Upper lobe of left lung (tissue), 6 donors: Measurements from ENCODE around the gene PRKAG2. TPM values are rescaled to one million over a fixed set of nuclear protein-coding genes. Genes with fewer than 3 reads are reported as not detected.

ENCODE experiments used
- ATAC-seq, 2 donors: fragments of 200-7000 bp; cut with Tn5 transposase; one replicate each; pipeline ENCODE4 v1.9.1; 2022; ENCODE audit warnings: mild to moderate bottlenecking in 2 of 2, moderate library complexity in 2 of 2; ENCODE audit not compliant: low FRiP score in 2 of 2
- DNase-seq, 2 donors: peaks; one replicate each; pipeline ENCODE4 v3.0.0-alpha.2; 2019 to 2020
- H3K27ac ChIP-seq, 4 donors: fragments of 200-600 bp; sonication (generic); one replicate each; pipeline ENCODE4 v1.5.1; 2016 to 2019
- H3K27me3 ChIP-seq, 4 donors: fragments of 200-600 bp; sonication (generic); one replicate each; pipeline ENCODE4 v1.5.1; 2017 to 2019
- H3K36me3 ChIP-seq, 4 donors: fragments of 200-600 bp; sonication (generic); one replicate each; pipeline ENCODE4 v1.5.1; 2016 to 2019
- H3K4me1 ChIP-seq, 4 donors: fragments of 200-600 bp; sonication (generic); one replicate each; pipeline ENCODE4 v1.5.1; 2018 to 2019
- H3K4me3 ChIP-seq, 4 donors: fragments of 200-600 bp; sonication (generic); one replicate each; pipeline ENCODE4 v1.5.1; 2017 to 2019; ENCODE audit warnings: mild to moderate bottlenecking in 2 of 4, moderate library complexity in 1 of 4
- H3K9me3 ChIP-seq, 4 donors: fragments of 200-600 bp; sonication (generic); one replicate each; pipeline ENCODE4 v1.5.1; 2018 to 2019
- EP300 ChIP-seq, 4 donors: sonication (generic); formaldehyde crosslinking; IDR thresholded peaks; one replicate each; pipeline ENCODE4 v1.5.1; 2017; ENCODE audit warnings: antibody characterized with exemption in 4 of 4, control low read depth in 2 of 4
- POLR2A ChIP-seq, 4 donors: fragments of 450-650 bp; IDR thresholded peaks; one replicate each; pipeline ENCODE4 v1.5.1; 2016 to 2017; ENCODE audit warnings: antibody characterized with exemption in 4 of 4, mild to moderate bottlenecking in 2 of 4
- POLR2AphosphoS5 ChIP-seq, 2 donors: sonication (generic); formaldehyde crosslinking; IDR thresholded peaks; one replicate each; pipeline ENCODE4 v1.5.1; 2017; ENCODE audit warnings: antibody characterized with exemption in 2 of 2
- WGBS, 2 donors: methylation state at CpG; one replicate each; pipeline ENCODE4 v1.1.5; 2017 to 2018; 5-methylcytosine and 5-hydroxymethylcytosine counted together
- total RNA-seq, 6 donors: library from RNA; depleted of rRNA in 4 of 6; stranded (reverse); fragments of >200 nt in 4 of 6; gene quantifications; one replicate each; pipeline versions ENCODE4 v1.1.0 to v1.2.1, GENCODE V29; 2016 to 2021
- TF ChIP-seq, protein P1 (sequence below), 6 experiments: fragments of 450-650 bp in 4 of 6; fragments of 200-600 bp in 2 of 6; sonication (generic) in 2 of 6; IDR thresholded peaks; one replicate each; pipeline ENCODE4 v1.5.1; 2016 to 2019; ENCODE audit warnings: antibody characterized with exemption in 6 of 6
- donor health status: DM: no; HTN: no; CAD: no; lungs with moderate emphysema.
- donor health status: DM: no; HTN: yes; CAD: no; lungs with severe emphysema.

The PRKAG2 gene
- total RNA-seq, 6 donors from 2014 or later, result 20.6 to 68.1 (median 29.6) TPM

- no peaks in the 10 kb centered on the region for H3K9me3 ChIP-seq
- H3K36me3 ChIP-seq, result no peaks in the 10 kb centered on the region
- no peak overlapping the region for H3K27ac ChIP-seq
- DNase-seq, result no peak
- 80 to 81% methylated on average over 5 of the region's 5 CpGs for WGBS, 2 donors
- no peak for ATAC-seq
- H3K4me3 ChIP-seq, result no peak overlapping the region
- H3K4me1 ChIP-seq, result peaks cover 3 to 18% (median 6%) of the 10 kb centered on the region in 4 donors
- H3K27me3 ChIP-seq, result no peaks in the 10 kb centered on the region
- TF ChIP-seq POLR2A (IDR thresholded peaks at IDR 0.05) (no peak), EP300 (IDR thresholded peaks at IDR 0.05) (no peak), POLR2AphosphoS5 (IDR thresholded peaks at IDR 0.05) (no peak)
These were observed 224.8 kb downstream of the PRKAG2 start for GRCh38 chr7:151652111-151652510.

DNA sequence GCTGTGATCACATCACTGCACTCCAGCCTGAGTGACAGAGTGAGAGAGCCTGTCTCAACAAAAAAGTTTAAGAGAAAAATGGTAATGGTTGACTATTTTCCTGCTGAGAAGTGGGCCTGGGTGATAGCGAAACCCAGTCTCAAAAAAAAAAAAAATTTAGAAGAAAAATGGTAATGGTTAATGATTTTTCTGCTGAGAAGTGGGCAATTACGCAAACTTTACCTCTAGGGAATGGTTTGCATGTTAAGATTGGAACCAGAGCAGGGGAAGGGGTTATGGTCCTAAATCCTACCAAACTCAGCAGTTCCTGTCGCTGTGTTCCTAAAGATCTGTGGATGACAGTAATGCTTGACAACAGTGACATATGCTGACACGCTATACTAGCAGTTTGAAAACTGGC, 226.8 kb downstream of the PRKAG2 start:
- DNase-seq, result no peak

DNA sequence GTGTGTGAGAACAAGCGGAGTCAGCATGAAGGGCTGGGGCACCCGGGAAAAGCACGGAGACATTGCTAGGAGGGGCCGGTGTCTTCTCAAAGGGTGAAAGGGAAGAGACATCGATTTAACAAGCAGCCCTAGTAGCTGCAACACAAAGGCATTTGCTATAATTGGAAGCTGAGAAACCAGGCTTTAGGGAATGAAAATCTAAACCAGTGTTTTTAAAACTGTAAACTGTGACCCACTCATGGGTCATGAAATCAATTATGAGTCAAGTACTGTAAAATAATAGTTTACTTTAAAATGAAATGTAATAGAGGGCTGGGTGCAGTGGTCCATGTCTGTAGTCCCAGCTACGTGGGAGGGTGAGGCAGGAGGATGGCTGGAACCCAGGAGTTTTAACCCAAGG, 228.5 kb downstream of the PRKAG2 start:
- no peak for TF ChIP-seq POLR2A (IDR thresholded peaks at IDR 0.05)
- TF ChIP-seq EP300 (IDR thresholded peaks at IDR 0.05), result no peak
- TF ChIP-seq, protein P1, sequence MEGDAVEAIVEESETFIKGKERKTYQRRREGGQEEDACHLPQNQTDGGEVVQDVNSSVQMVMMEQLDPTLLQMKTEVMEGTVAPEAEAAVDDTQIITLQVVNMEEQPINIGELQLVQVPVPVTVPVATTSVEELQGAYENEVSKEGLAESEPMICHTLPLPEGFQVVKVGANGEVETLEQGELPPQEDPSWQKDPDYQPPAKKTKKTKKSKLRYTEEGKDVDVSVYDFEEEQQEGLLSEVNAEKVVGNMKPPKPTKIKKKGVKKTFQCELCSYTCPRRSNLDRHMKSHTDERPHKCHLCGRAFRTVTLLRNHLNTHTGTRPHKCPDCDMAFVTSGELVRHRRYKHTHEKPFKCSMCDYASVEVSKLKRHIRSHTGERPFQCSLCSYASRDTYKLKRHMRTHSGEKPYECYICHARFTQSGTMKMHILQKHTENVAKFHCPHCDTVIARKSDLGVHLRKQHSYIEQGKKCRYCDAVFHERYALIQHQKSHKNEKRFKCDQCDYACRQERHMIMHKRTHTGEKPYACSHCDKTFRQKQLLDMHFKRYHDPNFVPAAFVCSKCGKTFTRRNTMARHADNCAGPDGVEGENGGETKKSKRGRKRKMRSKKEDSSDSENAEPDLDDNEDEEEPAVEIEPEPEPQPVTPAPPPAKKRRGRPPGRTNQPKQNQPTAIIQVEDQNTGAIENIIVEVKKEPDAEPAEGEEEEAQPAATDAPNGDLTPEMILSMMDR (IDR thresholded peaks at IDR 0.05), result no peak
- no peak for TF ChIP-seq POLR2AphosphoS5 (IDR thresholded peaks at IDR 0.05)
- DNase-seq, result no peak
- no peaks in the 10 kb centered on the region for H3K27me3 ChIP-seq
- 88 to 90% methylated on average over 6 of the region's 6 CpGs for WGBS, 2 donors
- H3K9me3 ChIP-seq, result peaks cover 0 to 5% (median 0%) of the 10 kb centered on the region in 4 donors
- no peak overlapping the region for H3K27ac ChIP-seq
- H3K4me3 ChIP-seq, result no peak overlapping the region
- ATAC-seq, result no peak
- no peaks in the 10 kb centered on the region for H3K36me3 ChIP-seq
- peaks cover 3 to 18% (median 6%) of the 10 kb centered on the region in 4 donors for H3K4me1 ChIP-seq

More for the DNA sequence above, 226.8 kb downstream of the PRKAG2 start:
- Histone ChIP-seq H3K9me3 (peaks cover 0 to 3% (median 0%) of the 10 kb centered on the region in 4 donors), H3K4me3 (no peak overlapping the region), H3K4me1 (peaks cover 3 to 18% (median 6%) of the 10 kb centered on the region in 4 donors), H3K27me3 (no peaks in the 10 kb centered on the region), H3K36me3 (no peaks in the 10 kb centered on the region), H3K27ac (no peak overlapping the region)
- WGBS, 2 donors, result 95 to 97% methylated on average over 4 of the region's 4 CpGs
- TF ChIP-seq, protein P1 (IDR thresholded peaks at IDR 0.05), result no peak
- no peak for TF ChIP-seq POLR2AphosphoS5 (IDR thresholded peaks at IDR 0.05)
- TF ChIP-seq EP300 (IDR thresholded peaks at IDR 0.05), result no peak
- no peak for TF ChIP-seq POLR2A (IDR thresholded peaks at IDR 0.05)
- no peak for ATAC-seq

DNA sequence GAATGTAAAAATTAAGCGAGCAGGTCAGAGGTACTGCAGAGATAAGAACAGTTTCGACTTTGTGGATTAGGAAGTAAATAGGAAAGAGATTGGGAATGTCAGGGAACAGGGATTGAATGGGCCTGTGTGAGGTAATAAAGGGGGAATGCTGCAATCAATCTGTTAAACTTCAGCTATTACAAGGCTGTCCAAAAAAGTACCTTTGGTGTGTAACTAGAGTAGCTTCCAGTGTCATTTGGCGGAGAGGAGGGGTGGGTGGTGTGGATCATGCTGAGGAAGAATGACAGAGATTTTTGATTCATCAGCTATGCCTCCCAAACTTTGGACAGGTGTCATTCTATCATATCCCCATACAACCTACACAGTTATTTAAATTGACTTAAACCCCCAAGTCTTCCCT, 229.0 kb downstream of the PRKAG2 start:
- peaks cover 0 to 5% (median 0%) of the 10 kb centered on the region in 4 donors for H3K9me3 ChIP-seq
- TF ChIP-seq, protein P1 (IDR thresholded peaks at IDR 0.05), result no peak
- no peak for TF ChIP-seq POLR2A (IDR thresholded peaks at IDR 0.05)
- TF ChIP-seq POLR2AphosphoS5 (IDR thresholded peaks at IDR 0.05), result no peak
- no peak for TF ChIP-seq EP300 (IDR thresholded peaks at IDR 0.05)
- H3K27me3 ChIP-seq, result no peaks in the 10 kb centered on the region
- H3K4me3 ChIP-seq, result no peak overlapping the region
- 95% methylated on average over 3 of the region's 3 CpGs for WGBS, 2 donors
- no peak for ATAC-seq
- no peaks in the 10 kb centered on the region for H3K36me3 ChIP-seq
- DNase-seq, result no peak
- H3K27ac ChIP-seq, result no peak overlapping the region
- H3K4me1 ChIP-seq, result peaks cover 3 to 18% (median 6%) of the 10 kb centered on the region in 4 donors

- H3K27ac ChIP-seq, result no peak overlapping the region
- no peak overlapping the region for H3K4me3 ChIP-seq
- 86 to 98% methylated on average over 2 to 5 of the region's 5 CpGs for WGBS, 2 donors
- no peak for ATAC-seq
- peaks cover 0 to 5% (median 0%) of the 10 kb centered on the region in 4 donors for H3K9me3 ChIP-seq
- no peaks in the 10 kb centered on the region for H3K27me3 ChIP-seq
- DNase-seq, result no peak
- peaks cover 3 to 18% (median 6%) of the 10 kb centered on the region in 4 donors for H3K4me1 ChIP-seq
- TF ChIP-seq POLR2AphosphoS5 (IDR thresholded peaks at IDR 0.05), result no peak
- no peak for TF ChIP-seq EP300 (IDR thresholded peaks at IDR 0.05)
- TF ChIP-seq POLR2A (IDR thresholded peaks at IDR 0.05), result no peak
- TF ChIP-seq, protein P1 (IDR thresholded peaks at IDR 0.05), result no peak
- no peaks in the 10 kb centered on the region for H3K36me3 ChIP-seq
These were observed 229.9 kb downstream of the PRKAG2 start for GRCh38 chr7:151647006-151647405.
